Stimulated activated CD8-positive, alpha-beta memory T cell treated with anti-CD3 and anti-CD28 coated beads, Interleukin-15, amount 100 ng/mL, for 48 hours (primary cell): ENCODE results near the gene SMIM14.
A peak's percentile ranks its signal among the peaks of the same experiment; 100 is the strongest.
"Not testable (repeated sequence)": the region's sequence is repeated elsewhere in the genome, so short reads cannot be mapped to it uniquely, and the experiment has no call there.

ENCODE experiments used
- DNase-seq, 2 donors: peaks; one replicate each; pipeline ENCODE4 v3.0.0-alpha.2; 2020; ENCODE audit warnings: low read depth in 2 of 2

Gene SMIM14

DNA sequence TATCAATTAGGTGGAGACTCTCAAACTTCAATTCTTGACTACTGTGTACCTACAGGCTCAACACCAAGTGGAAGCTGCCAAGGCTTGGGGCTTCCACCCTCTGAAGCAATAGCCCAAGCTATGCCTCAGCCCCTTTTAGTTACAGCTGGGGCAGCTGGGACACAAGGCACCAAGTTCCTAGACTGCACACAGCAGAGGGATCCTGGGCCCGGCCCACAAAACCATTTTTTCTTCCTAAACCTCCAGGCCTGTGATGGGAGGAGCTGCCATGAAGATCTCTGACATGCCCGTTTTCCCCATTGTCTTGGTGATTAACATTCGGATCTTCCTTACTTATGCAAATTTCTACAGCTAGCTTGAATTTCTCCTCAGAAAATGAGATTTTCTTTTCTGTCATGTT is 108.0 kb downstream of the SMIM14 start:
- no peak for DNase-seq

DNA sequence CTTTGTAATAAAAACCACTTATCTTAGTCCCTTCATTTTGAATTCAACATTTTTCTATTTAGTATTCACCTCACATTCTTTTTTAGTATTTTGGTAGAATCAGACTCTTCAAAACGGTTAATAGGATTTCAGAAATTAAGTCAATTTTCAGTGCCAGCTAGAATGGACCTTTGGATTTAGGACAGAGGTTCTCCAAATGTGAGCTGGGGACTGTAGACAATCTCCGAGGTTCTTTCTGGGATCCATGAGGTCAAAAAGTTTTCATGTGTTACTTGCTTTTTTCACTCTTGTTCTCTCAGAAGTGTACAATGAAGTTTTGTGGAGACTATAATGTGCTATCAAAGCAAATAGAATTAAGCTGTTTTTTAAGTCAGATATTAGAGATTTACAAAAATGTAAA is 109.1 kb downstream of the SMIM14 start:
- no peak for DNase-seq

DNA sequence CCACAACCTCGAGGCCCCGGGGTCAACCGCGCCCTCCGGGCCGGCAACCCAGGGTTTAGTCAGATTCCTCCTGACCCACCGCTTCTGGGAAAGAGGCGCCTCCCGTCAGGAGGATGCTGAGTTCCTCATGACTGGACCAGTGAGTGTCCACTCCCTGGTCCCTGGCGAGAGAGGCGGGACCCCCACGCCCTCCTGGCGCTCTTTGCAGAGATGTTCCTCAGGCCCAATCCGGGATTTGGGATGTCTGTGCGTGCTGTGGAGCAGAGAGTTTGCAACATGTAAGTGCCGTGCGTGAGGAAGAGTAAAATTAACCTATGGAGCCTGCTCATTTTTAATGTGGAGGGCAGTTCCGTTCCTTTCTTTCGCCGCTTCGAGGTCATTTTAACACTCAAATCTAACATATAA is 110.6 kb downstream of the SMIM14 start:
- no peak for DNase-seq

DNA sequence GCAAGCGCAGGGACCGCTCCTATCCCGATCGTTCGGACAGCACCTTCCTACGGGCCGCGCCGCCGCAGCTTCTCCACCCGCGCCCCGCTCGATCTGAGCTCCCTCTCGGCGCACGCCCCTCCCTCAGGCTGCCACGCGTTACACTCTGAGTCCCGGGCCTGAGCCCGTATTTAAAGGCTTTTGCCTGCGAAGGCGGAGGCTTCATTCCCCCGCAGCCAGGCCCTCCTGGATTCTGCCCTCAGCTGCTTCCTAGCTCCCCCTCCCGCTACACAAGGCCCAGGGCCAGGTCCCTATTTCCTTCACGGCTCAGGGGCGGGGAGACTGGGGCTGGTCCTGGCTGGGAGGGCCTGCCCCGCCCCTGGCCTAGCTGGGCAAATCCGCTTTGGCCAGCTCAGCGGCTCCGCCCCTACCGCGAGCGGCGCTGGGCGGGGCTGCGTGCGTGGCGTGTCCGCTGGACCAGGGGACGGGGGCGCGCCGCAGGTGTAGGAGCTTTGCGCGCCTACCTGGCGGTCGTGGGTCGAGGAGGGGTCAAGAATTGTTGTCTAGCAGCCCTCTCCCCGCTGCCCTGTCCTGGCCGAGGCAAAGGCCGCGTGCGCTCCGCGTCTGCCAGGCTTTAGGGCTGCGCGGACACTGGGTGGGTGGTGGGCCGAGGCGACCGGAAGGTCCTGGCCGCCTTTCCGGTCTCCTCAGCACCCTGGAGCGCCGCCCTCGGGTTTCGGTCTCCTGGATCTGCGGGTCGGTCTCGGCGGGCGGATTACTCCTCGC is 111.2 kb downstream of the SMIM14 start, which contains the start of gene UGDH:
TSS of gene UGDH (minus strand) at position 144 of the 765 bp plus-strand sequence. CDS start 5,927 bp downstream, outside the sequence.
- DNase-seq, result peak; percentile 89 to 91

DNA sequence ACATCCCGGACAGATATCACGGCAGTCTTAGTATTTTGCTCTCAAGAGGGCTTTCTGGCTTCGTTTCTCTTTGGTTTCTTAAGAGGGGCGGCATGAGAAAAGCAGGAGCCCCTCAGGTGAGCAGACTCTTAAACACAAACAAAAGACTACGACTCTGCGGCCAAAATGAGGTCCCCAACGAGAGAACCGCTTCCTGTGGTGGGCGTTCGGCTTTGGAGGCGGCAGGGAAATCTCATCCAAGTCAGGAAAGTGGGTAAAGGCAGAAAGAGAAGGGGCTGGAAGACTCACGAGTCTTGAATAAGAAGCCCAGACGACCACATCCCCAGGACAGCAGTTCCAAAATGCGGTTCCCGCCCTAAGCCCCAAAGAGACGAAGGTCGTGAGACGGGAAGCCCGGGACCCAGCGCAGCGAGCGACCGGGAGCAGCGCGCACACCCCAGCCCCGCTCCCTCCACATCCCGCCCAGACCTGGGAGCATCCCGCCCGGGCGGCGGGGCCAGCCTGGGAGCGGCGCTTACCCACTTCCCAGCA is 111.8 kb downstream of the SMIM14 start:
- DNase-seq, result peak; percentile 2 to 21

DNA sequence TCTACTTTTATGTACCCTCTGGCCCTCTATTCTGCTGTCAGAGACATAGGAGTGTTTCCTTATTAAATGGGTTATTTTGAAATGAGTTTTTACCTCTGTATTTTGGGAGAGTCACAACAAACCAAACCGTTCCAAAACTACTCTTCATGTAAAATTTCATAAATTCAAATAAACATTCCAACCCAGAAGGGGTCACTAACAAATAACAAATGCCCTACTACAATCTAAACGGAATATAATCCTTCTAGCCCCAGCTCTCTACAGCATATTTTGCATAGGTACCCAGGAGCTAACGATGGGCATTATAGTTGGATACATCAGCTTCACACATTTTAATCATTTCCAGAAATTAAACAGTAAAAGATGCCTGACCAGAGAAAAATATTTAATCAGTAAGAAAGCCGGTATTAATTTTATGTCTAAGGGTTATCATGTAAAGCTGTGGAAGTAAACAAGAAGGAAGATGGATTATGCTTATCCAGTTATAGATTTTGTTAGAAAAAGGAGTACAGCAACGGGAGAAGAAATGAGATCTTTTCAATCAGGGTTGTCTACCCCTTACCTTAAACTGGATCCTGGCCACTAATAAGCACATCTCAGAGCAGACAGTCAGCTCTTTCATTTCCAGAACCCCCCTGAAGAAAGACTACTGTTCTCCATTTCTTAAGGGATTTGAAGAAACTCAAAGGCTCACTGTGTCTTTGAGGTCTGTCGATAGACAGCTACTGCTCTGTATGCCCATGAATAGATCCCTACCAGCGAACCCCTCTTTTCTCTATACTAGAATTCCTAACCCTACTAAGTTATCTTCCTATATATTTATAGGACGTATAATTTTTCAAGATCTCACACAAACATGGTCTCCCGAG is 112.6 kb downstream of the SMIM14 start:
- no peak for DNase-seq

DNA sequence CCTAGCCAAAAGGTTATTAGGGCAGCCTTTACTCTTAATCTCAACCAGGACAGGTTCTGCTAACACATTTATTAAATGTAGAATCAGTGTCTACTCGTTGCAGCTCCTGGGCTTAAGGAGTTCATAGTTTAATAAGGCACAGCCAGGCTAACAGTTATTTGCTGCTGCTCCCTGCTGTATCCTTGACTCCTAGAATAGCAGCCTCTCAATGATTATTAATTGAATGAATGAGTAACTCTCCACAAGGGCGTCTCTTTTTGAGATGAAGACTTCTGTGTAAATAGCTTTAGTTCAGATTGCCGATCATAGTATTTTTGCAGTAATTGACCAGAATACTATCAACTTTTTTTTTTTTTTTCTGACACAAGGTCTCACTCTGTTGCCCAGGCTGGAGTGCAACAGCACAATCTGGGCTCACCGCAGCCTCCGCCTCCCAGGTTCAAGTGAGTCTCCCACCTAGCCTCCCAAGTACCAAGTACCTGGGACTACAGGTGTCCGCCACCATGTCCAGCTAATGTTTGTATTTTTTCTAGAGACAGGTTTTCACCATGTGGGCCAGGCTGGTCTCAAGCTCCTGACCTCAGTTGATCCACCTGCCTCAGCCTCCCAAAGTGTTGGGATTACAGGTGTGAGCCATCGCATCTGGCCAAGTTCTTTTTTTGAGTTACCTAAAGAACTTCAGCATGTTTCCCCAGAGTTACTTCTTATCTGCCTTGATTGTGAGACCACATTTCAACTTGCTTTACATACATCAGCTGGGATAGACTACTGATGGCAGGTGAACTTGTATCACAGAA is 114.3 kb downstream of the SMIM14 start:
- no peak for DNase-seq

DNA sequence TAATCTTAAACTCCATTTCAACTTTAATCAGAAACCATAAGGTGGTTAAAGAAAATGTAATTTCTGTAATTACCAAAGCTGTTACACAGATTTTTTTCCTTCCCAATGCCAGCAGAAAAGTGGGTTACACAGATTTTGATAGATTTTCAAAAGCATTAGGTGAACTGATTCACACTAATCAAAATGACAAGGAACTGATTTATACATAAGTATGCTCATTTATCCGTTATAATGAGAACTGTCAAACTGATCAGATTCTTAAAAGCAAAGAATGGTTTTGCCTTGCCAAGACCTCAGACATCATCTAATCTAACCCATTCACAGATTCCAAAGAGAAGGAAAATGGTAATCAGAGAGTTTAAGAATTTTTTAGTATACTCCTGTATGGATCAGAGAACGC is 116.6 kb downstream of the SMIM14 start:
- no peak for DNase-seq

DNA sequence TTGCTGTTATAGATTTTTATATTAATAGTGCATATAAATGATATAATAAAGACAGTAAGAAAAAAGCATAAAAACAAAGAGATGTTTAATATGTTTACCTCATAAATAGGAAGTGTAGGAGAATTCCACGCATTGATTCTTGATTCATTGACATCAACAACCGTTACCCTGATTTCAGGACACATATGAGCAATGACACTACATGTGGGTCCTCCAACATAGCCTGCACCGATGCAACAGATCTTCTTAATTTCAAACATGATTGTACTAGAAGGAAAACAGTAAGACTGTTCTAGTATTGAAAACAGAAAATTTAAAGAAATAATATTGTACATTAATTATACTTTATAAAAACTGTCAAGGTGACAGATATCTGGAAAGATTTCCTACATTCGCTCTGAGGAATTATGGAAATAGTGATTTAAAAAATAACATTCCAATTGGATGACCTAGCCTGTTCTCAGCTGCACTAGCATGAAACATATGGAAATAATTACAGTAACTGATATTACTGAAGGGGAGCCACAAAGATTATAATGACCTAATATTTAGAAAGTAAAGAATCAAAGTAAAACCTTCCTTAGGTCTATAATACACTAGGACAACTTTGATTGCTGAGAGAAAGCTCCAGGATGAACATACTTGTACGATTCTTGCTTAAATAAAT is 117.3 kb downstream of the SMIM14 start:
- DNase-seq, result no peak

DNA sequence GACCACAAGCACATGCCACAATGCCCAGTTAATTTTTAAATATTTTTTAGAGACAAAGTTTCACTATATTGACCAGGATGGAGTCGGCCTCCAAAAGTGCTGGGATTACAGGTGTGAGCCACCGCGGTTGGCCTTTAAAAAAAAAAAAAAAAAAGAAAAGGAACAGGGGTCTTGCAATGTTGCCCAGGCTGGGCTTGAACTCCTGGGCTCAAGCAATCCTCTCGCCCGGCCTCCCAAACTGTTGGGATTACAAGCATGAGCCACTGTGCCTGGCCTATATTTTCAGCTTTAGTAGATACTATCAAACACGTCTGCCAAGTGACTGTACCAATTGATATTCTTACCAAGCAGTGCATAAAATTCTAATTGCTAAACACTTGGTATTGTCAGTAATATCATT is 120.2 kb downstream of the SMIM14 start:
- no peak for DNase-seq

DNA sequence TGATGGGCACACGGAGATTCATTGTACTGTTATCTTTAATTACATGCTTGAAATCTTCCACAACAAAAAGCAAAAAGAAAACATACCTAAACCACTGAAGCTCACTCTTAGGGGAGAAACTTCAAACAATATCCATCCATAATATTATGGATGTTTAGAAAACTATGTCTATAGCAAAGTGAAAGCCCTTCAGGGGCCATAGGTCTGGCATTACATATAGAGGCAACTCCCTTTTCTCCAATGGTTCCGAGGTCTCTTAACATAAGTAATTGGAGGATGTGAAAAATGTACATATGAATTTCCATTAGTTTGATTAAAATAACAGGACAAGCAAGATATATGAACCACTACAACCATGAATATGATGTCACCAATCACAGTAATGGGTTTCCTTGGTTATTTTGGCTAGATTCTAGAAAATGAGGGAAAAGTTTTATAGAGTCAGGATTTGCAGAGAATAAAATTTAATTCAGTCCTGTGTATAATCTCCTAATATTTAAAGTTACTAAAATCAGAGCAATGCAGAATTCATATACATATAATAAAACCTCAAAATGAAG is 122.2 kb downstream of the SMIM14 start:
- DNase-seq, result no peak

DNA sequence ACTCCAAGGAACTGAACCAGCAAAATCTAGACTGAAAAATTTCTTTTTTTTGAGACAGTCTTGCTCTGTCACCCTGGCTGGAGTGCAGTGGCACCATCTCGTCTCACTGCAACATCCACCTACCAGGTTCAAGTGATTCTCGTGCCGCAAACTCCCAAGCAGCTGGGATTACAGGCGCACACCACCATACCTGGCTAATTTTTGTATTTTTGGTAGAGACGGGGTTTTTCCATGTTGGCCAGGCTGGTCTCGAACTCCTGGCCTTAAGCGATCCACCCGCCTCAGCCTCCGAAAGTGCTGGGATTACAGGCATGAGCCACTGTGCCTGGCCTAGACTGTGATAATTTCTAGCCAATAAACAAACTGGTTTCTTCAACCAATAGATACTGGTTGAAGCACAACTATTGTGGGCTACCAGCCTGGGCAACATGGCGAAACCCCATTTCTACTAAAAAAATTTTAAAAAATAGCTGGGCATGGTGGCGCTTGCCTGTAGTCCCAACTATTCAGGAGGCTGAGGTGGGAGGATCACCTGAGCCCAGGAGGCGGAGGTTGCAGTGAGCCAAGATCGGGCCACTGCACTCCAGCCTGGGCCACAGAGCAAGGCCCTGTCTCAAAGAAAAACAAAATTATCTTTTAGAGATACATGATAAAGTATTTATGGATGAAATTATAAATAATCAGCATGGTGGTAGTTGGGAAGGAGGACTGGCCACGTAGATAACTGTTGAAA is 122.8 kb downstream of the SMIM14 start:
- not testable (repeated sequence) for DNase-seq

DNA sequence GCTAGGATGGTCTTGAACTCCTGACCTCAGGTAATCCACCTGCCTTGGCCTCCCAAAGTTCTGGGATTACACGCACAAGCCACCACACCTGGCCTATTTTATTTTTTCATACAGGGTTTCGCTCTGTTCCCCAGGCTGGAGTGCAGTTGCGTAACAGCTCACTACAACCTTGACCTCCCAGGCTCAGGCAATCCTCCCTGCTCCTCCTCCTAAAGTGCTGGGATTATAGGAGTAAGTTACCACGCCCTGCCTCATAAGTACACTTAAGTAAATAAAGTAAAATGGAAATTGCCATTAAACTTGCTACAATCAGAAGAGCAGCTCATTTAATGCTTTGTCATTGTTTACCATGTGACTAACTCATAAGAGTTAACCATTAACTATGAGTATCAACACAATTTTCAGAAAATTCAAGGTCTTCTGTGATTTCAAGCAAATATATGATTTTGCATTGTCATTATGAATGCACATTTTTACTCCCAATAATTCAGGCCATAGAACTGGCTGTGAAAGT is 123.7 kb downstream of the SMIM14 start:
- DNase-seq, result no peak

DNA sequence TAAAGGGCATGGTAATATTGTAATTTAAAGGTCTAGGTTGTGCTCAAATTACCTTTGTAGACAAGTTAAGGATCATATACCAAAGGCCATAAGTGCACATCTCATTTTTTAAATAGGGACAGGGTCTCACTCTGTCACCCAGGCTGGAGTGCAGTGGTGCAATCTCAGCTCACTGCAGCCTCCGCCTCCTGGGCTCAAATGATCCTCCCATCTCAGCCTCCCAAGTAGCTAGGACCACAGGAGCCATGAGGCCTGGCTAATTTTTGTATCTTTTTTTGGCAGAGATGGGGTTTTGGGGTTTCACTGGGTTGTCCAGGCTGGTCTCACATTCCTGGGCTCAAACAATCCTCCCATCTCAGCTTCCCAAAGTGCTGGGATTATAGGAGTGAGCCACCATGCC is 124.4 kb downstream of the SMIM14 start:
- DNase-seq, result not testable (repeated sequence)

DNA sequence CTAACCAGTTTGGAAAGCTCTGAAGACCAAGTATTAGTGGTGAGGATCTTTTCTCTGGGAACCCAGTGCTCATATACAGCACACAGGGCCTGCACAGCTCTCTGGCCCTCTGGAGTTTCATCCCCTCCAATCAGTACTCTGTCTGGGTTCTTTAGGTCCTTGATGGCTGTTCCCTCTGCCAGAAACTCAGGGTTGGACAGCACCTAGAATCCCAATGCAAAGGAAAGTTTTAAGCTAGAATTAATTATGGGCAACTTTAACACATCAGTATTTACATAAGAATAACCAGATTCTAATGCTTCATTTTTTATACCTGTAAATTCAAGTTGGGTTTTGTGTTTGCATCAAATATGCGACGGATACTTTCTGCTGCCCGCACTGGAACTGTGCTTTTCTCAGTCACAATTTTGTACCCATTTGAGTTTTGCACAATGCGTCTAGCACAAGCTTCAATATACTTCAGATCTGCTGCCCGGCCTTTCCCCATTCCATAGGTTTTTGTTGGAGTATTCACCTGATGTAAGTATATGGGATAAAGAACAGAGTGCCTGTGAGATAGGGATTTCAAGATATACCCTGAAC is 128.2 kb downstream of the SMIM14 start:
- no peak for DNase-seq

DNA sequence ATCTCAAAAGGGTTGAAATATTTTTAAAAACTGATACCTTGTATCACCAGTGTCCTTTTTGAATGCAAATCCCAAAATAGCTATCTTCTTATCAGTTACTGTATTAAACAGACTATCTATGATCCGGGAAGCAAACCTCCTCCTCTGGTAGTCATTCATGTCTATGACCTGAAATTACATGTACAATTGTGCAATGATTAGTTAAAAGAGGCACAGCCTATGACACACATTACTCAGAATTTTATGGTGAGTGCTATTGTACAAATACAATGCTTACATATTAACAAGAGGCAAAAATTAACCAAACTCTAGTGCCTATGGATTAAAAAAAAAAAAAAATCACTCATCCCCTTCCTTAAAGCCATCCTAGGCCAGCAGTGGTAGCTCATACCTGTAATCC is 133.1 kb downstream of the SMIM14 start:
- no peak for DNase-seq

DNA sequence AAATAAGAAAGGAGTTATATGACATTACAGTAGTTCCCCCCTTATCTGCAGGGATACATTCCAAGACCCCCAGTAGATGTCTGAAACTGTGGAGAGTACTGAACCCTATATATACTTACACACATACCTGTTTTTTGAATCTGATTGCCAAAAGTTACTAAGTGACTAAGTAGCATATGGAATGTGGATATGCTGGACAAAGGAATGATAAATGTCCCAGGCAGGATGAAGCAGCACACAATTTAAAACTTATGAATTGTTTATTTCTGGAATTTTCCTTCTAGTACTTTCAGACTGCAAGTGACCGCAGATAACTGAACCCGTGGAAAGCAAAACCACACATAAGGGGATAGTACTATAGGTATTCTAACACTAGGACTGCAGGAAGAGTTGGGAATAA is 134.1 kb downstream of the SMIM14 start:
- DNase-seq, result no peak

DNA sequence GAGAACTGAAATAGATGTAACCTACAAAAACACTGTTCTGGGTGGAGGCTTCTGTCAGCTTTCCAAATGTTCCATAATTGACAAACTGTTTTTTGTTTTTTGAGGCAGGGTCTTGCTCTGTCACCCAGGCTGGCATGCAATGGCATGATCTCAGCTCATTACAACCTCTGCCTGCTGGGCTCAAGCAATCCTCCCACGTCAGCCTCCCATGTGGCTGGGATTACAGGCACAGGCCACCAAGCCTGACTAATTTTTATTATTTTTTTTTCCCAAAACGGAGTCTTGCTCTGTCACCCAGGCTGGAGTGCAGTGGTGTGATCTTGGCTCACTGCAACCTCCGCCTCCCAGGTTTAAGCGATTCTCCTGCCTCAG is 136.0 kb downstream of the SMIM14 start:
- DNase-seq, result not testable (repeated sequence)

DNA sequence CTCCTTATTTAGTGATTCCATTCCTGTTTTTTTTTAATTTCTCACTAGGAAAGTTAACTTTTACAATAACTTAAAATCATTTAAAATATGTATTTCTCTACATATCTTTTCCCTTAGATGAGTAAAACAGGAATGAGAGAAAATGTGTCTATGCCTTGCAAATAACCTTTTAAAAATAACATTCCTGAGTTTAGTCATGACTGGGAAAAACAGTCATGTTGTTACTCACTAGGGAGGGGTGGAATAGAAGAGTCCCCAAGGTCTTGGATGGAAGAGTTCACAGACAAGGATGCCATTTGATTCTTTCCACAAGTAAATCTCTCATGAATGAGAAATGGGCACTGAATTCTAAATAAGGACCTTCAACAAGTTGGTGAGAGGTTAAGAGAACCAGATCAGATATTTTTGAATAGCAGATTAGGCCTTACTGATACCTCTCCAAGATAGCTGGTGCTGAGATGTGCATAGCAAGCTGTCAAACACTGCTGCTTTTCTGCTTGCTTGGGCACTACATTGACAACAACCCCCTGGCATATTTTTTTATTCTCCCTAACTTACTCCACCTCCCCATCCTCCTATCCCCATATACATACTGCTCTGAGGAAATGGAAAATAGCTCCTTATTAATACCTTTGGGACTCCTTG is 136.5 kb downstream of the SMIM14 start:
- no peak for DNase-seq
